Renal cortex interstitium (tissue), 3 donors: Measurements from ENCODE around the gene SIVA1. TPM values are rescaled to one million over a fixed set of nuclear protein-coding genes. Genes with fewer than 3 reads are reported as not detected.

Source experiments
- polyA plus RNA-seq, 3 donors: library from polyadenylated mRNA; unstranded; fragments of 120-200 nt; gene quantifications; one replicate each; pipeline ENCODE4 v1.2.1, GENCODE V29; 2013; ENCODE audit not compliant: insufficient read length in 3 of 3

The SIVA1 gene
- polyA plus RNA-seq, 3 donors: 41.7 to 89.7 (median 73.7) TPM

Other genes with a start within 250 kb of the SIVA1 start
- gene C14orf180, start 173.4 kb upstream of the SIVA1 start, polyA plus RNA-seq: not detected
- under 1 TPM; 0.56 to 0.90 (median 0.82) TPM for gene TMEM179, start 148.4 kb upstream of the SIVA1 start, polyA plus RNA-seq
- gene INF2, start 63.5 kb upstream of the SIVA1 start, polyA plus RNA-seq: 10 to 100 TPM; 36.1 to 75.3 (median 56.2) TPM
- gene ADSS1, start 28.9 kb upstream of the SIVA1 start, polyA plus RNA-seq: 10 to 100 TPM; 16.4 to 18.3 (median 17.8) TPM
- gene AKT1, start 42.6 kb downstream of the SIVA1 start, polyA plus RNA-seq: 100 to 1,000 TPM; 100 to 145 (median 127) TPM
- gene ZBTB42, start 48.0 kb downstream of the SIVA1 start, polyA plus RNA-seq: 1 to 10 TPM; 3.9 to 4.8 (median 4.7) TPM
- 10 to 100 TPM; 11.1 to 21.6 (median 15.3) TPM for gene CEP170B, start 112.1 kb downstream of the SIVA1 start, polyA plus RNA-seq
- 1 to 10 TPM; 2.4 to 5.1 (median 4.5) TPM for gene PLD4, start 171.7 kb downstream of the SIVA1 start, polyA plus RNA-seq
- gene AHNAK2, start 225.2 kb downstream of the SIVA1 start, polyA plus RNA-seq: 1 to 10 TPM; 1.7 to 2.5 (median 2.2) TPM
- gene CLBA1, start 232.6 kb downstream of the SIVA1 start, polyA plus RNA-seq: 10 to 100 TPM; 19.0 to 28.3 (median 23.6) TPM